Endothelial cell of umbilical vein (primary cell): ENCODE results near the gene HDAC4.

Source experiments
- CTCF ChIP-seq, 2 donors: IDR thresholded peaks; 1 replicate in 1 of 2; 2 replicates in 1 of 2; pipeline ENCODE4 v1.5.1; 2011; ENCODE audit warnings: low read length in 2 of 2, mild to moderate bottlenecking in 2 of 2, moderate library complexity in 2 of 2, control low read depth in 1 of 2, inconsistent platforms in 1 of 2, low read depth in 1 of 2; ENCODE audit not compliant: insufficient read depth in 1 of 2; ENCODE audit errors: extremely low read depth in 1 of 2
- EZH2 ChIP-seq: IDR thresholded peaks from 2 replicates; pipeline ENCODE4 v1.6.1; 2012; ENCODE audit warnings: borderline replicate concordance, low read depth, mild to moderate bottlenecking, moderate library complexity, low read length, inconsistent platforms; ENCODE audit not compliant: severe bottlenecking
- JUN ChIP-seq: IDR thresholded peaks from 2 replicates; pipeline ENCODE4 v1.6.1; 2011; ENCODE audit warnings: borderline replicate concordance, low read depth; ENCODE audit not compliant: insufficient read length, insufficient read depth
- POLR2A ChIP-seq: IDR thresholded peaks from 2 replicates; pipeline ENCODE4 v1.6.1; 2012; ENCODE audit warnings: low read depth, mild to moderate bottlenecking, control low read depth, low read length
- POLR2AphosphoS5 ChIP-seq: IDR thresholded peaks from 2 replicates; pipeline ENCODE4 v1.6.1; 2012; ENCODE audit warnings: low read depth, mild to moderate bottlenecking, control low read depth, low read length, moderate library complexity; ENCODE audit not compliant: insufficient read depth

DNA sequence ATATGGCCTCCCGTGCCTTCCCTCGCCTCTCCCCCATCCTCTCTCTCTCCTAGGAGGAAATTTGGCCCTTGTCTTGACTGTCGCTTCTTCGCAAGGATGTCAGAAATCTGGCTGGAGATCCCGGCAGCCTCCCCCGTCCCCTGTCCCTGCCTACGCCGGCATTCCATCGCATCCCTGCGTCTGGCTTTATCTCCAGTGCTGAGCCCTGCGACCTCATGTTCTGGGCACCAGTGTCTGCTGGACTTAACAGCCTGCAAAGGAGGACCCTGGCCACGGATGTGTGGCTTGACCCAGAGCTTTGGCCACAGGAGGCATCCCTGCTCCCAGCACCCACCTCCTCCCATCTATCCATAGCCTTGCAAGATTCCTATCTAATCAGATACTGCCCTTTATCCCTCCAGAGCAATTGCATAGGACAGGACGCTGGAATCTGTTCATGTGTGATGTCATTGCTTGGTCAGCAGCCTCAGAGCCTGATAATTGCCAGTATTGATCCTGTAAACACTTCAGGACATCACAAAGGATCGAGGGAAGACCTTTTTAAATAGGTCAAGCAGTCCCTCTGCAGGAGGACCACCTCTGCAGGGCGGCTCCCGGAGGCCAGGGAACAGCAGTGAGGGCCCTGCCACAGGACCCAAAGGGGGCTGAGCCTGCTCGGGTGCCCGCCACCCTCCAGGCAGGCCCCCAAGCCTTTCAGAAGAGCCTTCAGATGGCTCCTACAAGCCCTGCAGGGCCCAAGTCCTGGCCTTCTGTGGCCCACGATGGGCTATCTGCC is 384.7 kb downstream of the HDAC4 start:
- TF ChIP-seq CTCF (IDR thresholded peaks at IDR 0.05; ENCODE audit: extremely low read depth in 1 of 2, insufficient read depth in 1 of 2, low read depth in 1 of 2, low read length in 2 of 2) = no peak
- no peak for TF ChIP-seq POLR2A
- no peak for TF ChIP-seq JUN
- no peak for TF ChIP-seq POLR2AphosphoS5
- no peak for TF ChIP-seq EZH2
